HG03025 (cell line): ENCODE measurements around the gene MTMR3.

Experiments
- ATAC-seq: cut with Tn5 transposase; IDR thresholded peaks from one replicate; pipeline ENCODE4 v1.9.1; 2021; ENCODE audit warnings: mild to moderate bottlenecking, moderate library complexity; ENCODE audit not compliant: unreplicated experiment, low FRiP score

The MTMR3 gene

DNA sequence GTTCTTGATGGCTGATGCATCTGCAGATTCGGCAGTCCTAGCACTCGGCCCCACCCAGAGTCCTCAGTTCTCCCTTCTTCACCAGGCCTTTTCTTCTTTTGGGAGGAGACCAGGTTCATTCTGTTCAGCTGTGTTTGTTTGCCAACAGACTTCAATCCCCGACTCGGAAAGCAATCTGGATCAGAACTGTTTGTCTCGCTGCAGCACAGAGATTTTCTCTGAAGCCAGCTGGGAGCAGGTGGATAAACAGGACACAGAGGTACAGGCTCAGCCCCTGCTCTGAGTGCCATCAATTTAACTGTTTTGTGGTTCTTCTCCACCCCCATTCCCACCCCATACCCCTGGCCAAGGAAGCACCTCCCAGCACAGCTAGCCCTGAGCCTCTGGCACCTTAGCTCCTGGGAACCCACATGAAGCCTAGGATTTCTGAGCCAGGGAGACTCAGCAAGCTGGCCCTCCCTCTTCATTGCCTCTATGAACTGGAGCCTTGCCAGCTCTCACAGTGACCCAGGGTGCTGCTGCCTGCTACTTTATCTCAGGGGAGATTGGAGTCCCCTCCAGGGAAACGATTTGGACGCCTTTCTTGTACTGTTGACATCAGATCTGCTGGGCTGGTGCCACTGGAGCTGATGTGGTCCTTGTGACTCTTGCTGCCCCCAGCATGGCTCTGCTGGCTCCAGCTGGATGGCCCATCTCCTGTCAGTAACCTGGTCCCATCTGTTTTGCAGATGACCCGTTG lies 139.1 kb downstream of the MTMR3 start:
- no peak for ATAC-seq

DNA sequence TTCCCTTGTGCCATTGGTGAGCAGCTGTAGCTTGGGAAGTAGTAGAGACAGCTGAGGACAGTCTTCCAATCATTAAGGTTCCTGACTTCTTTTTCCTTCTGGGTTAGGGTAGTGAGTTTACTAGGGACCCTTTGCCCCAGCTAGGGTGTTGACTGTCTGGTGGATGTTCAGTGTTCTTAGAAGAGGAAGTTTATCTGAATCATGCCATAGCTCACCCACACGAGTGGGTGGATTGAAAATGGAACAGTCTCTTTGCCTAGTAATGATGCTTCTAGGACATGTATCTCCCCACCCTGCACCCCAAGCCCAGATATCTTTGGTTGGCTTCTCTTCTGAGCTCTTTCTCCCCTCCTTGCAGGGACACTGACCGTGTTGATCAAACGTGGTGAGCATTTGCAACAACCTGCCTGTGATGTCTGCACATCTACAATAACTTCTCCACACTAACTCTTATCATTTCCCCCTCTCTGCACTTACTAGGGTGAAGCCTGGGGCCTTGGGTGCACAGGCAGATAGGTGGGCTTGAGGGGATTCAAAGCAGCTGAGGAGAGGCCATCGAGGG lies 140.2 kb downstream of the MTMR3 start:
- no peak for ATAC-seq

DNA sequence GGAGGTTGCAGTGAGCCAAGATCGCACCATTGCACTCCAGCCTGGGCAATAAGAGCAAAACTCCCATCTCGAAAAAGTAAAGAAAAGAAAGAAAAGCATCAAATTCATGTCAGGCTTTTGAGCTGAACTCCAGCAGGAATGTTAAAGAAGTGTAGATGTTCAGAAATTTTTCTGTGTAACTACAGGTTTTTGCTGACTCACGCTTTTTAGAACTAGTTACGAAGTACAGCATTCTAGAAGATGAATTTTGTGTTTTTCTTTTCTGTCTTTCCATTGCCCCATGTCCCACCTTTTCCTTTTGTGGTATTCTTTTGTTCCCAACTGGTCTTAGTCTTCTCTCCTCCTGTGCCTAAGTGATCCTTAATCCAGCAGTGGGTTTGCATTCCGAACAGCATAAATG lies 141.3 kb downstream of the MTMR3 start:
- ATAC-seq = no peak

DNA sequence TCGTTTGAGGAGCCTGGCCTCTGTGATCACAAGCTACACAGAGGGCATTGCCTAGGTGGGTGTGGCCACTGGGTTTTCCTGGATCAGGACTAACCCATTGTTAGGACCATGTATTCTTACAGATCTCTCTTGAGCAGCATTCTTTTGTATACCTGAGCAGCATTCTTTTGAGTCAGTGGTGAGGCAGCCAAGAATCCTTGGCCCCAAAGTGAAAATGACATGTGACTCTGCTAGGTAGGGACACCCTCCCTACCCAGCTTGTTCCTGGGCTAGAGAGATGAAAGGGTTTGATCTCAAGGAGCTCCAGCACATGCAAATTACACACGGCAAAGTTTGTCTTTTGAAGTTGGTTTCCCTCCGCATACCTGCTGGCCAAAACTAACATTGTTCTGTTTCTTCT lies 142.2 kb downstream of the MTMR3 start:
- ATAC-seq = no peak

DNA sequence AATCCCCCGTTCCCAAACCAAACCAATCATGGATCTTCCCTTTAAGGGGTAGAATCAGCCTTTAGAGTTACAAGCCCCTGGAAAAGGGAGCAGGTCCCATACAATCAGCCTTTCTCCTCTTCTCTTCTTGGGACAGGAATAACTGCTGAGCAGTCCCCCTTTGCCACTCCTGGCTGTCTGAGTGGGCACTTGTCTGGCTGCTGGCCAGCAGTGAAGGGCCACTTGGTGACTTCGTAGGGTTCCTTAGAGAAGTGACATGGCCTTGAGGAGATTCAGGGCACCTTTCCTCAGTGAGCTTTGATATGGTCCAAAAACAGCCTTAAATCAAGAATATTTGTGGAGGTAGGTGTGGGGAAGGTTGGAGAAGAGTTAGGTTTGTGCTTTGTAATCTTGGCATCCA lies 143.8 kb downstream of the MTMR3 start:
- ATAC-seq = no peak

DNA sequence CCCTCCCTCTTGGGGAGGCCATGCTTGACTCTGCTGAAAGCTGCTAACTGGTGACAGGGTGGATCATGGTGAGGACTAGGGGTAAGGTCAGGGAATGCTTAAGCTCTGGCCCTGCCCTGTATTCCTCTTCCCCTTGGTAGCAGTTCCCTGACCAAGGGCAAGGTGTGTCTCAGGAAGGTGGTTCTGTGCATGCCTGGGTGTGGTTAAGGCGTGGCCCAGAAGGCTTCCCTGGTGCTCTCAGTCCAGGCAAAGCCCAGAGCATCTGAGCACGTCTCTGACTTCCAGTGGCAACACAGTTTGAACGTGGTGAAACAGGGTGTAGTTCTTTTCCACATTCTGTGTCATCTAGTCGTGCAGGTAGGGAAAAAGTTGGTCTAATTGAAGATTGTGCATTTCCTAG lies 144.2 kb downstream of the MTMR3 start:
- no peak for ATAC-seq

DNA sequence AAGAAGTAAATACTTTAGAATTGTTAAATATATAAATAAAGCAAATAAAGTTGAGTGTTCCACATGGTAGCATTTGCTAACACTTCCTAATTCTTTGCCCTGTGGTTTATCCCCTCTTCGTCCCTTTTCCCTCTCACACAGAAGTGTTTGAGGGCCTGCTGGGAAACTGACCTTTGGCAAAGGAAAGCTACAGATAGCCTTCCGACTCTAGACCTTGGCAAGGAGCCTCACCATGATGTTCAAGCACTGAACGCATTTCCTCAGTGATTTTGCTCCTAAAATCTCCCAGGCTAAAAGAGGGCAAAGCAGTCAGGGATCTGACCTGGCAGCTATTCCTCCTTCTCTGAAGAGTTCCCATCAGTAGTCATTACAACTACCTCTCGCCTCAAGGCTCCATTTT lies 144.8 kb downstream of the MTMR3 start:
- no peak for ATAC-seq

DNA sequence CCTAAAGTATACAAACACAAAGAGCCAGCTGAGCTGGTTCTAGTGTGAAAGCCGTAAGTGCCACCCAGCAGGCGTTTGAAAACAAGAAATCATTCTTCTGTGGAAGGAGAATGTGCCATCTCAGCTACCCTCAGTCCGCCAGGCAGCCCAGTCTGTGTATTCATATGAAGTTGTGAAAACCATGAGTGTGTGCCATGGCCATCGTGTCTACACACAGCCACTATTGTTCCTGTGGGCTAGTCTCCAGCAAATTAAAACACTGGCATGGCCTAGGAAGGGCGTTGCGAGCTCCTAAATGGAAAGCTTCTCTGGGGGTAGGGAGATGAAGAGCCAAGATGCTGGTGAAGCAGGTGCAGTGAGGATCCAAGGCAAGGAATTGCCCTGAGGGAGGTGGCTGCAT lies 145.8 kb downstream of the MTMR3 start:
- ATAC-seq = no peak

DNA sequence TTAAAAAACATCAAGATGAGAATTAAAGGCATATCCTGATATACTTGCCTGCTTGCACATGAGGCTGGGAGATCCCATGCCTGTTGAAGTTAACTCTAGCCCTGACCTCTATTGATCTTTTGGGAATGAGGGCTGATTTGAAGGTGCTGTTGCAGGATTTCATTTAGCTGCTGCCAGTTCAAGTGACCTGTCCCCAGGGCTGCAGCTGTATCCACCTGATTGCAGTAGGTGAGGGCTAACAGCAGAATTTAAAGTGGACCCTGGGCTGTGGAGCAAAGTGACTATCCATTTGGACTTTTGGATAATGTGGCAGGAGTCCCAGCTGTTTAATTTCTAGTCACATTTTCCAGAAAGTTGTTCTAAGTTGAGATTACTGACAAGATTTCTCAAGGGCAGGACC lies 146.5 kb downstream of the MTMR3 start:
- ATAC-seq = no peak

DNA sequence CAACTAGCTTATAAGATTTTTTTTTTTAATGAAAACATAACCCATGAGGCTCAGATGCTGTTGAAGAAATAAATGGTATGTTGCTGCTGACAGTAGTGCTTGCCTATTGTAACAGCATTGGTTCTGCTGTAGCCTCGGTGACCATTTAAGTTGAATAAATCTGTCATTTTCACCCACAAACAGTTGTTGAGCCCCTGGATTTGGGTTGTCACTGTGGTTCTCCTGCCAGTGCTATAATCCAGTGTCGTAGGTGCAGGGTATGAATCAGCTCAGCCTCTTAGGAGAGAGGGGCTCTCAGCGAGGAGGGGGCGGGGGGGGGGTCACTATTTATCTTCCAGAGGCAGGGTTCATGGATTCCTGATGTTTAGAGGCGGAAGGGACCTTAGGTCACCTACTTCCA lies 147.4 kb downstream of the MTMR3 start:
- ATAC-seq = no peak

DNA sequence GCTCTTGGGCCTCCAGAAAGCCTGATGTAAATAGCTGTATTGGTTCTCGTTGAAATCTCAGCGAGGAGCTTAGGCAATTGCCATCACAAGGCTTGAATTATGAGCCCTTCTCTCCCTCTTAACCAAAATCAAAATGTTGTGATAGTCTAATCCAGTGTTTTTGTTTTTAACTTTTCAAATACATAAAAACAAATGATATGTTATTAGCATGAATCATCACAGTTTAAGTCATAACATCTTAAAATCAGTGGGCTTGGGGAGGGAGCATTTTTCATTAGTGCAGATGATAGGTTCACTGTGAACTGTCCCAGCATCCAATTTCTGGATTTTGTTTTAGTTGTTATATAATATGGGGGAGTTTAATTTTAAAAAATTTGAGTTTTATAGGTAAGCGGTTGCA lies 148.4 kb downstream of the MTMR3 start:
- no peak for ATAC-seq

DNA sequence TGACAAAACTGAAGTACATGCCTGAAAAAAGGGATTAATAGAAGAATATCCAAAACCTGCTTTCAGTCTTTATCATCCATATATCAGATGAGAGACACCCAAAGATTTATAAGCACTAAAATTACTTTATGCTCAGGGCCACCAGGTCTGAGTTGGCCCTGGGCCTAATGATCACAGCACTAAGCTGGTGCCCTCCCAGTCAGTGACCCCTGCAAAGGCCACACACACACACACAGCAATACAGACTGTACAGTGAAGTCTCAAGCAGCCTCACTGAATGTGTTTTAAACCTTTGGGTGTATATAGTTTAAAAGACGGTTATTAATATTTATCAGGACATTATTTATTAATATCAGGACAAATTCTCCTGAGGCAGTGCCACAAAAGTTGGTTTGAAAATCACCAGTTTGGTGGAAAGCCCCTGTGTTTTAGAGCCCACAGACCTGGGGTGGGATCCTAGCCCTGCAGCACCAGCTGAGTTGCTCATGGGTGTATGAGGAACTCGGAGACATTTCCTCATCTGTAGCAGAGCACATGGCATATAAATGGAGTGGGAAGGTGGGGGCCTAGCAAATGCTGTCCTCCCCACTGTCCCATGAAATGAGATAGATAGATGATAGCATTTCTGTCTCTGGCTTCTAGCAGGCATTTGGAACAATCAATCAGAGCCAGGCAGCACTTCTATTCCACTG lies 148.9 kb downstream of the MTMR3 start:
- no peak for ATAC-seq

DNA sequence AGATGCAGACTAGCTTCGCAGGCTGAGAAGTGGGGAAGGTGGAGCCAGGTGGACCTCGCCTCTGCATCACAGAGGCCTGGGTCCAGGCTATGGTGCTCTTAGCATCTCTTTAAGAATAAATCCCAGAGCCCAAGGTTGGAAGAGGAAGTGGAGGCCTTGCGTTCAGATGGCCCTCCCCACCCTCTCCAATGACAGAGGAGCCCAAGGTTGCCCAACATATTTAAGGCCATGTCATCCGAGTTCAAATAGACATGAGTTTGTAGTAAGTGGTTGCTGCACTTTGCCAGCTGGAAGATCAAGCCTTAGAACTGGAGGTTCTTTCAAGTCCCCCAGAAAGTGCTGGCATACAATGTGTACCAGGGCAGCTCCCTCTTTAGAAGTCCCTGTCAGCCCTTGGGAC lies 150.2 kb downstream of the MTMR3 start:
- no peak for ATAC-seq

DNA sequence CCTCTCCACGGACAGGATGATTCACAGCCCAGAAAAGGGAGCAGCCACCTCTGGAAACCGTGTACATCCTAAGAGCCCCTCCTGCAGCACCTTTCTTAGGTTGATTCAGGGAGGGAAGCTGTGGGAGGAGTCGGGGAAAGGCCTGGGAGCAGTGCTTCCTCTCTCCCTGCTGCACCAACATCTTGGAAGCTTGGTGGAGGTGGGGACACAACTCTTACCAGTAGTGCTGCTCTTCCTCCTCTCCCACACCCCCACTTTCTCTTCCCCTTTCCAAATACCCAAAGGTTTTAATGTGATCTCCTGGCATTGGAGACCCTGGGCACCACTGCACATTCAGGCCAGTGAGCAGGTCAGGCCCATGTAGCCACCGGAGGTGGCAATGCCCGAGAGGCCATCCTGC lies 150.9 kb downstream of the MTMR3 start:
- ATAC-seq = no peak

DNA sequence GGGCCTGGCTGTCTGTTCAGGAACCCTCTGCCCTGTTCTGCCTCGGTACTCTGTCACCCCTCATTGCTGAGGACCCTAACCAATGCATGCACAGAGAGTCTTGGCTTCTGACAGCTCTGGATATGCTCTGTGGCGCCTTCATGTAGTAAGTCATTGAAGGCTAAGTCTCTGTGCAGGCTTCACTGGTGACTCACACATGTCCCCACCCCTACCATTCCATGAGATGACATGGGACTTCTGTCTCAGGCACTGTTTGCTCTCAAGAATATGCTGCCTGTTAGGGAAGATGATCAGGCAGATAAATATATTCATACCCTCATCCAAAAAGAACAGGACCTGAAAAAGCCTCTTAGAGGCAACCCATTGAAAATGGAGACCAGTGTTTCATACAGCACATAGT lies 153.7 kb downstream of the MTMR3 start:
- no peak for ATAC-seq

DNA sequence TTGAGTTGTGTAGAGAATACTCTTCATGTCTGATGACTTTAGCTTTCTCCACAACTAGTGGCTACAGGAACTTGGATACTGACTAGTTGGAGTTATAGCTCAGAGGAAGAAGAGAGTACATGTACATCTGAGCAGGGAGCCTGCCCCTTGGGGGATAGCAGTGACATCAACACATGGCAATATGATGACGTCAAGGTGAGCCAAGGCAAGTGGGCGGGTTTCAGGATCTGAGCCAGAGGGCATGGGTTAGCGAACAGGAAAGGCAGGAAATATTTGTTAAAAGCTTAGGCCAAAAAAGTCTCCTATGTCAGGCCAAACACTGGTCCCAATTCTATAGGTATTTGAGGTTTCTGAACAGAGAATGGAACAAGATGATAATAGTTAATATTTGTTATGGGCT lies 155.2 kb downstream of the MTMR3 start:
- ATAC-seq = no peak

DNA sequence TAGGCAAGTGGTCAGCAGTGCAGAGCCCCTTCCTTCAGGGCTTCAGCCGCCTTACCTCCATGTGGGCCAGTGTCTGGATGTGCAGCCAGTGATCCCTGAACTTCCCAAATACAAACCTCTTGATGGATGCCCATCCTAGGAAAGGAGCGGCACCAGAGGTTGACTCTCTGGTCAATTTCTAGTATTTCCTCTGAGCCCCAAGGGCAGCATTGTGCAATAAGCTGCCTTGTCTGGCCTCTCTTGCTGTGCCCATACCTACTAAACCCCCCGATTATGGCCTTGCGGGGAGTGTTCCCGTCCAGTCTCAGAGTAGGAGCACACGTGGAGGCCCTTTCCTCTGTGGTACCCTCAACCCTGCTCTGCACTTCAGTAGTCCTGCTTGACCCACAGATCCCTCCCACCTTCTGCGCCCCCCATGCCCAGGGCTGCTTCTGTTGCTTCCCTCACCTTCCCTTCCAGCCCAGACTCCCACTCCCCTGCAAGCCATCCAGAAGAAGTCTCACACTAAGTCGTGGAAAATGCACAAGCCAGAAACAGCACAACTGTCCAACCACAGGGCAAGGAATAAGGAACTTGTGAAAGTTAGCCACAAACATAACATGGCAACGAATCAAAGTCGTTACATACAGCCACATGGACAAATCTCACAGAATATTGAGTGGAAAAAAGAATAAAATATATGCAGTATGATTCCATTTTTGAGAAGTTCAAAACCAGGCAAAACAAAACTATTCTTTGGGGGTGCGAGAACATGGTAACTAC lies 157.7 kb downstream of the MTMR3 start:
- no peak for ATAC-seq

DNA sequence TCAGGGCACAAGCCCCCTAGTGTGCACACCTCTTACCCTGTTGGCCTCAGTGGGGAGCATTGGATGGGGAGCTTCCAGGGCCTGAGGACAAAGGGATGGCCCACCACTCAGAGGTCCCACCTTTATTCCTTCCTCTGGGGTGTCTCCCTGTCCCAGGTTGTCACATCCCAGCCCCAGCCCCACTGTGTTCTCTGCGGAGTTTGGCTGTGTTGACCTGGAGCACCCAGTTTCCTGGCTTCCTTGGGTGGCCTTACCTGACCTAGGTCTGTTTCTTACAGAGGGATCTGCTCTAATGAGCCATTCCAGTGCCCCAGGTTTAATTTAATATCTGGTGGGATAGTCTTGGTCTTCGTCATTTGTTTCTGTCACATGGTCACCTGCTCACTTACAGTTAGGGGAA lies 158.5 kb downstream of the MTMR3 start:
- no peak for ATAC-seq

DNA sequence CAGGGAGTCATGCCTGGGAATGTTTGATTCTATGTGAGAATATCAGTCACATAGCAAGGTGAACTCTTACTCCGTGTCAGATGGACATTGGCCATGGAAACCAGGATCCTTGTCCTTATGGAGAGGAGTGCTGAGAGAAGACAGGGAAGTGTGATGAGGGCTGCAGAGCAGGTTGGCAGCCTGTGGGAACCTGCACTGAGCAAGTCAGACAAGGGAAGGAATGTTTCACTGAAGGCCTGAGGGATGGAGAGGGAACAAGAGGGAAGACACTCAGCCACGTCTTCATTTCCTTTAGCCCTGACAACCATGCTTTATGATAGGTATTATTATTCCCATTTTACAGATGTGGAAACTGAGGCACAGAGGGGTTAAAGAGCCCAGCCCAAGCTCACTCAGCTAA lies 158.9 kb downstream of the MTMR3 start:
- ATAC-seq = no peak

DNA sequence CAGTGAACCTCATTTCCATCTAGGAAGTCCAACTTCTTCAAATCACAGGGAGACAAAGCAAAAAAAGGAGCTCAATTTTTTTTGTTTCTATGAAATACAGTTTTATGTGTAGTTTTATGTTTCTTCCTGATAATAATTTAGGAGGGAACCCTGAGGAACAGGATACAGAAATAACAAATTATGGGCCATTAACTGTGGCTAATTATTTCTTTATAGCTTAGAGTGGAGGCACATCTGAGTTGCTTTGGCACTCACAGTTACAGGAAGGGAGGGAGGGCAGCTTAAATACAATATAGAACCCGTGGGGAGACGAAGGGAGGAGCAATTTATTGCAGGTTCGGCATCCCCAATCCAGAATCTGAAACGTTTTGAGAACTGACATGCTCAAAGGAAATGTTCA lies 160.2 kb downstream of the MTMR3 start:
- no peak for ATAC-seq

DNA sequence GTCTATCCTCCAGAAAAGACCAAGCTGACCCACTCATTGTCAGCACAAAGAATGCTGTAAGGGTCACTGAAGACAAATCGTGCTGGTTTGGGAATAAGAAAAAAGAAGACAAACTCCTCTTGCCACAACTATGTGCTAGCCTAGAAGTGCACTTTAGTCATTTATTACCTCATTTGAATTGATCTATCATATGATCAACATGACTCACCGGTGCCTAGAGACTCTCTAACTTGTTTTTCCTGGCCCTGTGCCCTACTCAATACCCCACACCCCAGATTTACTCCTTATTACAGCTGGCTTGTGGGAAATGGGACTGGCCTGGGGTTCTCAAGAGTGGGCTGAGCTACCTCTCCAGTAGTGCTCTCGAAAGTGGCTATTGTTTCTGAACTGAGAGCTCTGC lies 161.4 kb downstream of the MTMR3 start:
- ATAC-seq = no peak
